ENCODE measurements around the gene NEO1.

The NEO1 gene

GRCh38 chr15:73022161-73022560 is 30.1 kb upstream of the NEO1 start:
- no peak for TF ChIP-seq CTCF (IDR thresholded peaks at IDR 0.05; ENCODE audit: extremely low read depth, missing control alignments)
- DNase-seq (ENCODE audit: low spot score), result no peak

GRCh38 chr15:73023071-73023470 is 29.2 kb upstream of the NEO1 start:
- TF ChIP-seq CTCF (IDR thresholded peaks at IDR 0.05; ENCODE audit: extremely low read depth, missing control alignments), result no peak
- DNase-seq (ENCODE audit: low spot score), result no peak

GRCh38 chr15:73024168-73024567 is 28.1 kb upstream of the NEO1 start:
- no peak for TF ChIP-seq CTCF (IDR thresholded peaks at IDR 0.05; ENCODE audit: extremely low read depth, missing control alignments)
- DNase-seq (ENCODE audit: low spot score), result no peak

GRCh38 chr15:73026511-73027054 is 25.7 kb upstream of the NEO1 start:
- no peak for TF ChIP-seq CTCF (IDR thresholded peaks at IDR 0.05; ENCODE audit: extremely low read depth, missing control alignments)
- no peak for DNase-seq (ENCODE audit: low spot score)

- no peak for TF ChIP-seq CTCF (IDR thresholded peaks at IDR 0.05; ENCODE audit: extremely low read depth, missing control alignments)
- no peak for DNase-seq (ENCODE audit: low spot score)
Measured at GRCh38 chr15:73028031-73028430, 24.2 kb upstream of the NEO1 start.

- no peak for TF ChIP-seq CTCF (IDR thresholded peaks at IDR 0.05; ENCODE audit: extremely low read depth, missing control alignments)
- DNase-seq (ENCODE audit: low spot score), result no peak
Measured at GRCh38 chr15:73028831-73029451, 23.3 kb upstream of the NEO1 start.

- no peak for TF ChIP-seq CTCF (IDR thresholded peaks at IDR 0.05; ENCODE audit: extremely low read depth, missing control alignments)
- DNase-seq (ENCODE audit: low spot score), result no peak
Measured at GRCh38 chr15:73030122-73030679, 22.1 kb upstream of the NEO1 start.

Measured in GM20000 (cell line).